ENCODE results near the gene MCM5. TPM values are rescaled to one million over a fixed set of nuclear protein-coding genes. Genes with fewer than 3 reads are reported as not detected.
A peak's percentile ranks its signal among the peaks of the same experiment; 100 is the strongest.
"Not testable (repeated sequence)": the region's sequence is repeated elsewhere in the genome, so short reads cannot be mapped to it uniquely, and the experiment has no call there.

MCM5 gene
- total RNA-seq, 2 experiments from 2014 or later = 190 to 195 TPM

GRCh38 chr22:35381424-35382009, 18.4 kb upstream of the MCM5 start:
- peaks cover 29% of the 10 kb centered on the region for H3K4me1 Mint-ChIP-seq
- no peak for DNase-seq
- ChIA-PET POLR2A (interaction anchor here (1.6 kb wide), 1 partner anchor 20 kb away, joined by 3 read pairs; no protein-coding TSS in a partner anchor), CTCF (interaction anchor here (1.1 kb wide), 1 partner anchor 9 kb away, joined by 4 read pairs; no protein-coding TSS in a partner anchor)
- peaks cover 19% of the 10 kb centered on the region for H3K27me3 Mint-ChIP-seq
- peak overlapping the region; percentile 63 for H3K4me3 Mint-ChIP-seq
- no peaks in the 10 kb centered on the region for H3K36me3 Mint-ChIP-seq (ENCODE audit: low read depth)
- H3K27ac Mint-ChIP-seq = no peak overlapping the region
- H3K9me3 Mint-ChIP-seq = no peaks in the 10 kb centered on the region

- H3K9me3 Mint-ChIP-seq = no peaks in the 10 kb centered on the region
- CTCF ChIA-PET = no interaction called here
- no peak for DNase-seq
- H3K27me3 Mint-ChIP-seq = peaks cover 19% of the 10 kb centered on the region
- POLR2A ChIA-PET = no interaction called here
- H3K27ac Mint-ChIP-seq = no peak overlapping the region
- H3K36me3 Mint-ChIP-seq (ENCODE audit: low read depth) = no peaks in the 10 kb centered on the region
- no peak overlapping the region for H3K4me3 Mint-ChIP-seq
- peaks cover 13% of the 10 kb centered on the region for H3K4me1 Mint-ChIP-seq
Observed at GRCh38 chr22:35383679-35384071, 16.3 kb upstream of the MCM5 start.

GRCh38 chr22:35384527-35384926, 15.4 kb upstream of the MCM5 start:
- Mint-ChIP-seq H3K27ac (no peak overlapping the region), H3K9me3 (no peaks in the 10 kb centered on the region), H3K36me3 (ENCODE audit: low read depth) (no peaks in the 10 kb centered on the region), H3K4me1 (peaks cover 13% of the 10 kb centered on the region), H3K4me3 (no peak overlapping the region), H3K27me3 (peaks cover 19% of the 10 kb centered on the region)
- POLR2A ChIA-PET = no interaction called here
- CTCF ChIA-PET = interaction anchor here (1.3 kb wide), 1 partner anchor 32 kb away, joined by 3 read pairs; no protein-coding TSS in a partner anchor
- no peak for DNase-seq

GRCh38 chr22:35384975-35385588, 14.9 kb upstream of the MCM5 start:
- Mint-ChIP-seq H3K4me3 (no peak overlapping the region), H3K36me3 (ENCODE audit: low read depth) (no peaks in the 10 kb centered on the region), H3K4me1 (peaks cover 13% of the 10 kb centered on the region), H3K27ac (no peak overlapping the region), H3K9me3 (no peaks in the 10 kb centered on the region), H3K27me3 (peaks cover 17% of the 10 kb centered on the region)
- POLR2A ChIA-PET = interaction anchor here (0.7 kb wide), 1 partner anchor 18 kb away, joined by 3 read pairs; no protein-coding TSS in a partner anchor
- CTCF ChIA-PET = interaction anchor here (1.3 kb wide), 1 partner anchor 32 kb away, joined by 3 read pairs; no protein-coding TSS in a partner anchor
- DNase-seq = no peak

- H3K27me3 Mint-ChIP-seq = peaks cover 11% of the 10 kb centered on the region
- H3K9me3 Mint-ChIP-seq = no peaks in the 10 kb centered on the region
- no peak for DNase-seq
- no peak overlapping the region for H3K27ac Mint-ChIP-seq
- no peak overlapping the region for H3K4me3 Mint-ChIP-seq
- ChIA-PET CTCF (no interaction called here), POLR2A (interaction anchor here (1.3 kb wide), 1 partner anchor 12 kb away, joined by 5 read pairs; no protein-coding TSS in a partner anchor)
- peaks cover 2% of the 10 kb centered on the region for H3K4me1 Mint-ChIP-seq
- no peaks in the 10 kb centered on the region for H3K36me3 Mint-ChIP-seq (ENCODE audit: low read depth)
Observed at GRCh38 chr22:35386670-35387288, 13.2 kb upstream of the MCM5 start.

- Mint-ChIP-seq H3K27me3 (no peaks in the 10 kb centered on the region), H3K4me3 (no peak overlapping the region), H3K4me1 (no peaks in the 10 kb centered on the region), H3K36me3 (ENCODE audit: low read depth) (no peaks in the 10 kb centered on the region), H3K9me3 (no peaks in the 10 kb centered on the region), H3K27ac (no peak overlapping the region)
- ChIA-PET POLR2A (no interaction called here), CTCF (no interaction called here)
- DNase-seq = no peak
Observed at GRCh38 chr22:35390933-35391332, 9.0 kb upstream of the MCM5 start.

GRCh38 chr22:35392357-35392756, 7.6 kb upstream of the MCM5 start:
- DNase-seq = no peak
- Mint-ChIP-seq H3K27me3 (no peaks in the 10 kb centered on the region), H3K27ac (no peak overlapping the region), H3K4me3 (no peak overlapping the region), H3K36me3 (ENCODE audit: low read depth) (no peaks in the 10 kb centered on the region), H3K9me3 (no peaks in the 10 kb centered on the region), H3K4me1 (no peaks in the 10 kb centered on the region)
- ChIA-PET CTCF (no interaction called here), POLR2A (interaction anchor here (0.7 kb wide), 1 partner anchor 12 kb away, joined by 4 read pairs; the partner anchor contains the start of gene HMOX1)

- Mint-ChIP-seq H3K27me3 (no peaks in the 10 kb centered on the region), H3K36me3 (ENCODE audit: low read depth) (no peaks in the 10 kb centered on the region), H3K4me1 (no peaks in the 10 kb centered on the region), H3K9me3 (no peaks in the 10 kb centered on the region), H3K4me3 (no peak overlapping the region), H3K27ac (no peak overlapping the region)
- ChIA-PET POLR2A (interaction anchor here (0.7 kb wide), 1 partner anchor 13 kb away, joined by 4 read pairs; the partner anchor contains the start of gene HMOX1), CTCF (interaction anchor here (0.7 kb wide), 1 partner anchor 65 kb away, joined by 3 read pairs; no protein-coding TSS in a partner anchor)
- no peak for DNase-seq
Observed at GRCh38 chr22:35393116-35394010, 6.6 kb upstream of the MCM5 start.

GRCh38 chr22:35394011-35394312, 6.0 kb upstream of the MCM5 start:
- Mint-ChIP-seq H3K4me3 (no peak overlapping the region), H3K4me1 (peaks cover 4% of the 10 kb centered on the region), H3K36me3 (ENCODE audit: low read depth) (no peaks in the 10 kb centered on the region), H3K9me3 (no peaks in the 10 kb centered on the region), H3K27me3 (no peaks in the 10 kb centered on the region), H3K27ac (no peak overlapping the region)
- ChIA-PET POLR2A (no interaction called here), CTCF (interaction anchor here (0.7 kb wide), 1 partner anchor 66 kb away, joined by 3 read pairs; no protein-coding TSS in a partner anchor)
- no peak for DNase-seq

GRCh38 chr22:35394810-35395563, 5.0 kb upstream of the MCM5 start:
- Mint-ChIP-seq H3K36me3 (ENCODE audit: low read depth) (peaks cover 3% of the 10 kb centered on the region), H3K9me3 (no peaks in the 10 kb centered on the region), H3K27ac (no peak overlapping the region), H3K4me3 (no peak overlapping the region), H3K4me1 (peaks cover 11% of the 10 kb centered on the region), H3K27me3 (no peaks in the 10 kb centered on the region)
- CTCF ChIA-PET = no interaction called here
- POLR2A ChIA-PET = no interaction called here
- no peak for DNase-seq

- H3K4me3 Mint-ChIP-seq, DNase-seq, POLR2A ChIA-PET, H3K27ac Mint-ChIP-seq, H3K27me3 Mint-ChIP-seq, H3K9me3 Mint-ChIP-seq: not testable (repeated sequence)
- peaks cover 13% of the 10 kb centered on the region for H3K36me3 Mint-ChIP-seq (ENCODE audit: low read depth)
- peaks cover 21% of the 10 kb centered on the region for H3K4me1 Mint-ChIP-seq
- CTCF ChIA-PET = interaction anchor here (0.7 kb wide), 1 partner anchor 799 kb away, joined by 5 read pairs; no protein-coding TSS in a partner anchor
Observed at GRCh38 chr22:35396622-35397021, 3.3 kb upstream of the MCM5 start.
